ENCODE results near the gene ADAMTS1.

Gene ADAMTS1

DNA sequence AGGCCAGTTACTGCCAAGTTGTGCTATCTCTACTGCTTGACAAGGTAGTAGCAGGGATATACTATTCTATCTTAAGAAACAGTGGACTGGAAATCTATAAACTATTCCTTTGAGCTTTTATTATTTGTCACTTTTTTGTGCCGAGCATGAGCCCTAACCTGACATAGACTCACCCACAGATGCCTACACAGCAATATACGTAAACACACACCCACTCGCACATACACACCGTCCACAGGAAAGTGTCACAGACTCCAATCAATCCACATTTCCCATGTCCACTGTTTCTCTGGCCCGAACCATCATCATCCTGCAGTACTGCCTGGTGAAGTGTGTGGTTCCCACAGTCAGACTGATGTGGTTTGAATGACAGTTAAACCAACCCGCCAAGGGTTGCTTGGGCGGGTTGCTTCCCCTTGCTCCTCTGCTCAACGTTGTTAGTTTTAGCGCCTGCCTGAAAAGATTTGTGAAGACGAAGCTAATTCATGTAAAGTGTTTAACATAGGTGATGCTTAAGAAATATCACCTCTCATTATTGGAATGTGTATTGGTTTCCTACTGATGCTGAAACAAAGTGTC, 47.2 kb downstream of the ADAMTS1 start:
- Histone ChIP-seq H3K9ac (ENCODE audit: insufficient read length, low read depth) (no peak overlapping the region), H3K9me3 (ENCODE audit: insufficient read depth, low read length) (0 out of 2 replicates have a peak, but pooled peaks cover 9% of the 10 kb centered on the region), H3K27me3 (ENCODE audit: insufficient read depth, insufficient read length) (no peaks in the 10 kb centered on the region), H3K4me1 (ENCODE audit: insufficient read depth, insufficient read length) (peaks cover 3% of the 10 kb centered on the region), H3K4me3 (ENCODE audit: insufficient read length, low read depth) (no peak overlapping the region), H3K36me3 (ENCODE audit: insufficient read depth, insufficient read length, low read length) (no peaks in the 10 kb centered on the region)
- TF ChIP-seq ZNF274 (IDR thresholded peaks at IDR 0.05; ENCODE audit: low read depth, low read length): no peak
- no peak for TF ChIP-seq YY1 (IDR thresholded peaks at IDR 0.05; ENCODE audit: insufficient read depth, insufficient read length)
- no peak for TF ChIP-seq SUZ12 (IDR thresholded peaks at IDR 0.05; ENCODE audit: extremely low read depth, insufficient read depth, insufficient read length)
- DNase-seq (ENCODE audit: low read depth, low spot score): no peak

DNA sequence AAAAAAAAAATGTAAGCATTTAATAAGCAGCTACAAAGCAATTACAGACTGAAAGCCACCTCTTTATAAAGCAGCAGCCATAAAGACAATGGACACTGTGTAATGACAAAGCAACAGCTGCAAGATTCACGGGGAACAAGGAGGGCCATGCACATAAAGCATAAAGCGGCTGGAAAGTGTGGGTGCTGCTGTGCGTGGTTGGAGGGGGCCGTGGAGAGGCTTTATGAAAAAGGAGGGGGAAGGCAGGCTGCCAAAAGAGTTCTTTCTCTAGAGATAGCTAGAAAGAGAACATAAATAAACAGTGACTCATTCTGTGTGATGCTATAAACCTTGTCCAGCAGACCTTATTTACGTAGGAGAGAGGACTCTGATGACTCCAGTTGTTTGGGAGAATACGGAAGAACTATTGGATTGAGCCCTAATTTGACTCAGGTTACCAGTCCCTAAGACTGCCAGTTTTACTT, 49.3 kb downstream of the ADAMTS1 start:
- Histone ChIP-seq H3K36me3 (ENCODE audit: insufficient read depth, insufficient read length, low read length) (no peaks in the 10 kb centered on the region), H3K9me3 (ENCODE audit: insufficient read depth, low read length) (0 out of 2 replicates have a peak, but pooled peaks cover 9% of the 10 kb centered on the region), H3K4me3 (ENCODE audit: insufficient read length, low read depth) (no peak overlapping the region), H3K9ac (ENCODE audit: insufficient read length, low read depth) (no peak overlapping the region), H3K27me3 (ENCODE audit: insufficient read depth, insufficient read length) (no peaks in the 10 kb centered on the region), H3K4me1 (ENCODE audit: insufficient read depth, insufficient read length) (peaks cover 3% of the 10 kb centered on the region)
- no peak for DNase-seq (ENCODE audit: low read depth, low spot score)
- no peak for TF ChIP-seq ZNF274 (IDR thresholded peaks at IDR 0.05; ENCODE audit: low read depth, low read length)
- no peak for TF ChIP-seq SUZ12 (IDR thresholded peaks at IDR 0.05; ENCODE audit: extremely low read depth, insufficient read depth, insufficient read length)
- no peak for TF ChIP-seq YY1 (IDR thresholded peaks at IDR 0.05; ENCODE audit: insufficient read depth, insufficient read length)

DNA sequence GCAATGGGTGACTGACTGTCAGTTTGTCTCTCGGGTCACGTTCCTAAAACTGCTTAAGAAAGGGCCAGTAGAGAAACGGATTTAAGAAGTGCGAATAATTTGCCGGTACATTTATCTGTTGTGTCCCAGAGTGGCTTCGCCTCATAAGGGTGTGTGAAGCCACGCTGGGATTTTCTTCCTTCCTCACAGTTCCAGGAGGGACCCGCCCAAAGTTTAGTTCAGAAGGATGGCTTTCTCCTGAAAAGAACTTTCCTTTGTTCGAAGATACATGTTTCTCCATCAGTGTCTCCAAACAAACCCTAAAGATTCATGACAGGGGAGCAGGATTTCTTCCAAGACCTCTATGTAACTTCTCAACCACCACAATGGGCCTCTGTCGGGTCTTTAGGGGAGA, 49.8 kb downstream of the ADAMTS1 start:
- no peak for DNase-seq (ENCODE audit: low read depth, low spot score)
- Histone ChIP-seq H3K9ac (ENCODE audit: insufficient read length, low read depth) (no peak overlapping the region), H3K27me3 (ENCODE audit: insufficient read depth, insufficient read length) (no peaks in the 10 kb centered on the region), H3K4me3 (ENCODE audit: insufficient read length, low read depth) (no peak overlapping the region), H3K9me3 (ENCODE audit: insufficient read depth, low read length) (0 out of 2 replicates have a peak, but pooled peaks cover 9% of the 10 kb centered on the region), H3K36me3 (ENCODE audit: insufficient read depth, insufficient read length, low read length) (no peaks in the 10 kb centered on the region), H3K4me1 (ENCODE audit: insufficient read depth, insufficient read length) (peaks cover 3% of the 10 kb centered on the region)
- no peak for TF ChIP-seq ZNF274 (IDR thresholded peaks at IDR 0.05; ENCODE audit: low read depth, low read length)
- no peak for TF ChIP-seq SUZ12 (IDR thresholded peaks at IDR 0.05; ENCODE audit: extremely low read depth, insufficient read depth, insufficient read length)
- no peak for TF ChIP-seq YY1 (IDR thresholded peaks at IDR 0.05; ENCODE audit: insufficient read depth, insufficient read length)

DNA sequence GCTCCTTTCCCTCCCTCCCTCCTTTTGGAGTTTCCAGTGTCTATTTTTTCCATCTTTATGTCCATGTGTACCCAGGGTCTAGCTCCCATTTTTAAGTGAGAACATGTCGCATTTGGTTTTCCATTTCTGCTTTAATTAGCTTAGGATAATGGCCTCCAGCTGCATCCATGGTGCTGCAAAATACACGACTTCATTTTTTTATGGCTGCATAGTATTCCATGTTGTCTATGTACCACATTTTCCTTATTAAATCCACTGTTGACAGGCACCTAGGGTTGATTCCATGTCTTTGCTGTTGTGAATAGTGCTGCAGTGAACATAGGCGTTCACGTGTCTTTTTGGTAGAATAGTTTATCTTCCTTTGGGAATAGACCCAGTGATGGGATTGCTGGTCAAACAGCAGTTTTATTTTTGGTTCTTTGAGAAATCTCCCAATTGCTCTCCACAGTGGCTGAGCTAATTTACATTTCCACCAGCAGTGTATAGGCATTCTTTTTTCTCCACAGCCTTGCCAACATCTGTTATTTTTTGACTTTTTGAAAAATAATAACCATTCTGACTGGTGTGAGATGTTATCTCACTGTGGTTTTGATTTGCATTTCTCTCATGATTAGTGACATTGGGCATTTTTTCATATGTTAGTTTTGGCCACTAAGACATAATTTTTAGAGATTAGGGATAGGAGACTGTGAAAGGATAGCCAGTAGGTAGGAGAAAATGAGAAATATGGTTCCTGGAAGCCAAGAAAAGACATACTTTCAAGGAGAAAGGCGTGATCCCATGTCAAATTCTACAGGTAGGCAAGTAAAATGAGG, 50.4 kb downstream of the ADAMTS1 start:
- Histone ChIP-seq H3K9ac (ENCODE audit: insufficient read length, low read depth) (no peak overlapping the region), H3K4me1 (ENCODE audit: insufficient read depth, insufficient read length) (peaks cover 3% of the 10 kb centered on the region), H3K27me3 (ENCODE audit: insufficient read depth, insufficient read length) (no peaks in the 10 kb centered on the region), H3K9me3 (ENCODE audit: insufficient read depth, low read length) (0 out of 2 replicates have a peak, but pooled peaks cover 9% of the 10 kb centered on the region), H3K36me3 (ENCODE audit: insufficient read depth, insufficient read length, low read length) (no peaks in the 10 kb centered on the region), H3K4me3 (ENCODE audit: insufficient read length, low read depth) (no peak overlapping the region)
- DNase-seq (ENCODE audit: low read depth, low spot score): no peak
- no peak for TF ChIP-seq ZNF274 (IDR thresholded peaks at IDR 0.05; ENCODE audit: low read depth, low read length)
- TF ChIP-seq SUZ12 (IDR thresholded peaks at IDR 0.05; ENCODE audit: extremely low read depth, insufficient read depth, insufficient read length): no peak

DNA sequence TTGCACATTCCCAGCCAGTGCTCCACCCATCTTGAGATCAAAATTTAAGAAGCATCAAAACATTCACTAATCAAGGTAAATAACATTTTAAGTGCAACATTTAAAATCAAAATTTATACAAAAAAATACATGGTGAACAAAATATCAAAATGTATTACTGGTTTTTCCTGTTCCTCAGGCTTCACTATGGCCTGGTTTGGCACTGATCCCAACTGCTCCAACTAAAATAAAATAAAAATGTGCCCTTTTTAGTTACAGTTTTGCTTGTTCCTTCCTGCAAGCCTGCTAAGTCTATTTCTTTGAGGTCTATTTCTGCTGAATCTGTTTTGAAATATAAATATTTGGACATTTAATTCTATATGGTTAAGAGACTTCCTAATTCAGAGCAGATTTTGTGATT, 54.9 kb downstream of the ADAMTS1 start:
- no peaks in the 10 kb centered on the region for H3K36me3 ChIP-seq (ENCODE audit: insufficient read depth, insufficient read length, low read length)
- no peaks in the 10 kb centered on the region for H3K27me3 ChIP-seq (ENCODE audit: insufficient read depth, insufficient read length)
- no peak for DNase-seq (ENCODE audit: low read depth, low spot score)
- TF ChIP-seq SUZ12 (IDR thresholded peaks at IDR 0.05; ENCODE audit: extremely low read depth, insufficient read depth, insufficient read length): no peak
- TF ChIP-seq YY1 (IDR thresholded peaks at IDR 0.05; ENCODE audit: insufficient read depth, insufficient read length): no peak
- TF ChIP-seq ZNF274 (IDR thresholded peaks at IDR 0.05; ENCODE audit: low read depth, low read length): no peak
- H3K4me3 ChIP-seq (ENCODE audit: insufficient read length, low read depth): no peak overlapping the region
- no peak overlapping the region for H3K9ac ChIP-seq (ENCODE audit: insufficient read length, low read depth)
- no peaks in the 10 kb centered on the region for H3K9me3 ChIP-seq (ENCODE audit: insufficient read depth, low read length)
- H3K4me1 ChIP-seq (ENCODE audit: insufficient read depth, insufficient read length): no peaks in the 10 kb centered on the region

DNA sequence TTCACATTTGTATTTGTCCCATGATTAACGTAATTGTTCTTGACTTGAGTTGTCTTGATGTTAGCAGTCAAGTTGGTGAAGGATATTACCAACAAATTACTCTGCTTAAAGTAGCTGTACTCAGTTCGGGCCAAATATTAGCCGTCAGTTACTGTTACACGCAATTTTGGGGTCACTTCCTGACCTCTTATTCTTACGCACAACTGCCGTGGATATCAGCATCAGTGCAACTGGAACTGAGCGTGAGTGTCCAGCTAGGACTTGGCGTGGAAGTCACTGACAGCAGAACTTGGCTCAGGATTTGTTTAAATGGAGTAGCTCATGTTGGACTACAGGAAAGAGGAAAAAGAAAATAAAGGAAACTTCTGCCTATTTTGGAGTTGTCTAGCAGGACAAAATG, 56.4 kb downstream of the ADAMTS1 start:
- Histone ChIP-seq H3K4me3 (ENCODE audit: insufficient read length, low read depth) (no peak overlapping the region), H3K9me3 (ENCODE audit: insufficient read depth, low read length) (no peaks in the 10 kb centered on the region), H3K27me3 (ENCODE audit: insufficient read depth, insufficient read length) (no peaks in the 10 kb centered on the region), H3K36me3 (ENCODE audit: insufficient read depth, insufficient read length, low read length) (no peaks in the 10 kb centered on the region), H3K9ac (ENCODE audit: insufficient read length, low read depth) (no peak overlapping the region), H3K4me1 (ENCODE audit: insufficient read depth, insufficient read length) (no peaks in the 10 kb centered on the region)
- no peak for DNase-seq (ENCODE audit: low read depth, low spot score)
- no peak for TF ChIP-seq SUZ12 (IDR thresholded peaks at IDR 0.05; ENCODE audit: extremely low read depth, insufficient read depth, insufficient read length)
- no peak for TF ChIP-seq YY1 (IDR thresholded peaks at IDR 0.05; ENCODE audit: insufficient read depth, insufficient read length)
- TF ChIP-seq ZNF274 (IDR thresholded peaks at IDR 0.05; ENCODE audit: low read depth, low read length): no peak

Measured in NT2/D1 (cell line).